ENCODE results near the gene PTPRO.
"Not testable (repeated sequence)": the region's sequence is repeated elsewhere in the genome, so short reads cannot be mapped to it uniquely, and the experiment has no call there.

PTPRO gene

GRCh38 chr12:15602051-15602672 is 279.9 kb downstream of the PTPRO start:
- DNase-seq (ENCODE audit: low spot score): no peak
- TF ChIP-seq CTCF (IDR thresholded peaks at IDR 0.05; ENCODE audit: extremely low read depth, missing control alignments): no peak

GRCh38 chr12:15603474-15604085 is 281.3 kb downstream of the PTPRO start:
- DNase-seq (ENCODE audit: low spot score): no peak
- TF ChIP-seq CTCF (IDR thresholded peaks at IDR 0.05; ENCODE audit: extremely low read depth, missing control alignments): no peak

- no peak for DNase-seq (ENCODE audit: low spot score)
- TF ChIP-seq CTCF (IDR thresholded peaks at IDR 0.05; ENCODE audit: extremely low read depth, missing control alignments): no peak
Measured at GRCh38 chr12:15605881-15606590, 283.7 kb downstream of the PTPRO start.

DNA sequence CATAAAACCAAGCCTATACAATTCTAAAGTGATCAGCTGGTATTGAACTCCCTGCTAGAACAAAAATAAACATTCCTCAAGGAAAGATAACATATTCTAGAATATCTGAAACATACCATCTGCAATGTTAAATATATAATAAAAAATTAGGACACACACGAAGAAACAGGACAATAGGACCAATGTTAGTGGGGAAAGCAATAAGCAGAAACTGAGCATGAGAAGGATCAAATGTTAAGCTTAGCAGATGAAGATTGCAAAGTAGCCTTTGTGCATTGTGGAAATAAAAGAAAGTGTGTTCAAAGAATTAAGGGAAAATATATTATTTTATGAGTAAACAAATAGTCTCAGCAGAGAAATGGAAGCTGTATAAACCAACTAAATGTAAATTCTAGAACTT is 286.1 kb downstream of the PTPRO start:
- no peak for DNase-seq (ENCODE audit: low spot score)
- TF ChIP-seq CTCF (IDR thresholded peaks at IDR 0.05; ENCODE audit: extremely low read depth, missing control alignments): no peak

DNA sequence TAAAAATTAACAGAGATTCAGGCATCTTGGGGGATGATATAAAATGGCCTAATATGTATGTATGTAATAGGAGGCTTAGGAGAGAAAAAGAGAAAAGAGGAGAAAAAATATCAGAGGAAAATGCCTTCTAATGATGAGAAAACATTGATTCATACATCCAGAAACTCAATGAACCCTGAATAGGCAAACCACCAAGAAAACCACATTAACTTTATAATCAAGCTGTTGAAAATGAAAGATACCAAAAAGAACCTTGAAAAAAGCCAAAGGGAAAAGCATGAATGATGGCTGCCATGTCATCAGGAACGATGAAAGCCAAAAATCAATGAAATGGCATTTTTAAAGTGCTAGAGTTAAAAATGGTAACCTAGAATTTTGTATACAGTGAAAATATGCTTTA is 286.6 kb downstream of the PTPRO start:
- DNase-seq (ENCODE audit: low spot score): no peak
- TF ChIP-seq CTCF (IDR thresholded peaks at IDR 0.05; ENCODE audit: extremely low read depth, missing control alignments): no peak

DNA sequence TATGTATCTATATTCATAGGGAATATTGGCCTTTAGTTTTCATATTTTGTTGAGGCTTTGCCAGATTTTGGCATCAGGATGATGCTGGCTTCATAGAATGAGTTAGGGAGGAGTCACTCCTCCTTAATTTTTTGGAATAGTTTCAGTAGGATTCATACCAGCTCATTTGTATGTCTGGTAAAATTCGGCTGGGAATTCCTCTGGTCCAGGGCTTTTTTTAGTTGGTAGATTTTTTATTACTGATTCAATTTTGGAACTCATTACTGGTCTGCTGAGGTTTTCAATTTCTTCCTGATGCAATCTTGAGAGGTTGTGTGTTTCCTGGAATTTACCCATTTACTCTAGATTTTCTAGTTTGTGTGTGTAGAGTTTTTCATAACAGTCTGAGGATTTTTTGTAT is 291.7 kb downstream of the PTPRO start:
- TF ChIP-seq CTCF (IDR thresholded peaks at IDR 0.05; ENCODE audit: extremely low read depth, missing control alignments): no peak
- no peak for DNase-seq (ENCODE audit: low spot score)

DNA sequence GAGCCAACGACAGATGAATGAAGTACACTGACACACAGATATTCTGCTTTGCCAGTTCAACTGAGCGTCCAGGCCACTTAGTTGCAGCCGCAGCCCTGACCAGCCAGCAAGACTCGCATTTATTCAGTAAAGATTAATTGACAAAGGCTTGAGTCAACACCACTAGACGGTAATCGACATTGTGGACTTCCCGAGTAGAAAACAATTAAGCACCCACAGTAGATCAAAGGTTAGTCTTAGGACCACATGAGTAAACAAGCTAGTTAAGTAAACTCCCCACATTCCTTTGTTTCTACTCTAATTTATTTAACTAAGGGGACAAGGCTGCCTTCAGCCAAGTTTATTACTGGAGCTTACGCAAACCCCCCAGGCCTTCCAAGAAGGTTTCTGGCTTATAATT is 294.2 kb downstream of the PTPRO start:
- DNase-seq (ENCODE audit: low spot score): not testable (repeated sequence)

Data from GM20000 (cell line).